ENCODE results near the gene AKAP13. TPM values are rescaled to one million over a fixed set of nuclear protein-coding genes. Genes with fewer than 3 reads are reported as not detected.

Gene AKAP13
- total RNA-seq, 1 donor = 346 TPM

DNA sequence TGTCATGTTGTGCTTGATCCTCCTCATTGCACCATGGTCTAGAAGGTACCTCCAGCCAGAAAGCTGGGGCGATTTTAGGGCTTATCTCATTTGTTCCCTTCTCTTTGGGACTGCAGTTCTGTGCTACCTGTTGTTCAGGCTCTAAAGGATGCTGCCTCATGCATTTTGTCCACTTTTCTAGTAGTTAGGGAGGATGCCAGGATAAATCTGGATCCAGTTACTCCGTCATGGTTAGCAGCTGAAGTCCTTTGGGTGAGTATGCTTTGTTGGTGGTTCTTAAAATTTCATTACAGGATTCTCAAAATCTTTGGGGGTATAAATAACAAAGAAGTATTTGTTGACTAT is 8.9 kb downstream of the AKAP13 start:
- Histone ChIP-seq H3K4me1 (ENCODE audit: insufficient read depth, low read length) (peaks cover 20% of the 10 kb centered on the region), H3K27me3 (ENCODE audit: insufficient read depth, low read length) (no peaks in the 10 kb centered on the region), H3K9me3 (ENCODE audit: low read depth, low read length) (no peaks in the 10 kb centered on the region), H3K4me3 (ENCODE audit: low read length) (no peak overlapping the region)

GRCh38 chr15:85389772-85390171 is 9.4 kb downstream of the AKAP13 start:
- no peaks in the 10 kb centered on the region for H3K27me3 ChIP-seq (ENCODE audit: insufficient read depth, low read length)
- no peak overlapping the region for H3K4me3 ChIP-seq (ENCODE audit: low read length)
- H3K9me3 ChIP-seq (ENCODE audit: low read depth, low read length) = no peaks in the 10 kb centered on the region
- H3K4me1 ChIP-seq (ENCODE audit: insufficient read depth, low read length) = peaks cover 20% of the 10 kb centered on the region

GRCh38 chr15:85393210-85393609 is 12.8 kb downstream of the AKAP13 start:
- peaks cover 7% of the 10 kb centered on the region for H3K4me1 ChIP-seq (ENCODE audit: insufficient read depth, low read length)
- H3K27me3 ChIP-seq (ENCODE audit: insufficient read depth, low read length) = no peaks in the 10 kb centered on the region
- no peaks in the 10 kb centered on the region for H3K9me3 ChIP-seq (ENCODE audit: low read depth, low read length)
- no peak overlapping the region for H3K4me3 ChIP-seq (ENCODE audit: low read length)

DNA sequence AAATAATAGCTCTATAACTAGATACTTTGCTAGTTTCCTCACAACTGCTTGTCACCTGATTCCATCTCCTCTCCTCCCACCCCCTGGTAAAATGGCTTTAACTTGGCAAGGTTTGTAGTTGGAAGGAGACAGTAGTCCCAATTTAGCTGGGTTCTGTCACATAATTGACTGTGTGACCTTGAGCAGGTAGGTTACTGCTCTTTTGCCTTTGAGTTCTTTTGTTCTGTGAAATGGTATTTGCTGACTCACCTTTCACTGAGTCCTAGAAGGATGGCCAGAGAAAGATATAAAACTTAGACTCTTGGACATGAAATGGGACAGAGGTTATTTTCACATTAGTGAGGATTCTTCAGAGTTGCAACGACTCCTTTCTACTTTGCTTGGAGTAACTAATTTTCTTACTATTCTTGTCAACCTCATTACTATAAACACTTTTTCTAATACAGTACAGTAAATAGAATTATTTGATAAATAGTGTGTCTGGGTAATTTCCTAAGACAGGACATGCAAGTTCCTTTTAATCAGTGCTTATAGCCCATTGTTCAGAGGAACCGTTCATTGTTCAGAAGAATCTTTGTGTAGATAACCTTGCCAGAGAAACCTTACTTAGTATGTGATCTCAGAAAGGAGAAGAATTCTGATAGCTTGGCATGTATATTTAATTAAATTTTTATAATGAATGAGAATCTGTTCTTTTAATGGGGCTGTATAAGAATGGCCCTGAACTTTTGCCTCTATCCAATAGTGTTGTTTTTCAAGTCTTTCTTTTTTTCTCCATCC is 14.3 kb downstream of the AKAP13 start:
- Histone ChIP-seq H3K4me1 (ENCODE audit: insufficient read depth, low read length) (no peaks in the 10 kb centered on the region), H3K4me3 (ENCODE audit: low read length) (no peak overlapping the region), H3K9me3 (ENCODE audit: low read depth, low read length) (no peaks in the 10 kb centered on the region), H3K27me3 (ENCODE audit: insufficient read depth, low read length) (no peaks in the 10 kb centered on the region)

GRCh38 chr15:85396554-85396953 is 16.2 kb downstream of the AKAP13 start:
- no peaks in the 10 kb centered on the region for H3K27me3 ChIP-seq (ENCODE audit: insufficient read depth, low read length)
- no peaks in the 10 kb centered on the region for H3K9me3 ChIP-seq (ENCODE audit: low read depth, low read length)
- peaks cover 3% of the 10 kb centered on the region for H3K4me1 ChIP-seq (ENCODE audit: insufficient read depth, low read length)
- no peak overlapping the region for H3K4me3 ChIP-seq (ENCODE audit: low read length)

GRCh38 chr15:85397151-85397550 is 16.7 kb downstream of the AKAP13 start:
- Histone ChIP-seq H3K4me1 (ENCODE audit: insufficient read depth, low read length) (peaks cover 7% of the 10 kb centered on the region), H3K9me3 (ENCODE audit: low read depth, low read length) (no peaks in the 10 kb centered on the region), H3K4me3 (ENCODE audit: low read length) (no peak overlapping the region), H3K27me3 (ENCODE audit: insufficient read depth, low read length) (no peaks in the 10 kb centered on the region)

GRCh38 chr15:85397926-85398325 is 17.5 kb downstream of the AKAP13 start:
- Histone ChIP-seq H3K4me3 (ENCODE audit: low read length) (no peak overlapping the region), H3K4me1 (ENCODE audit: insufficient read depth, low read length) (peaks cover 13% of the 10 kb centered on the region), H3K9me3 (ENCODE audit: low read depth, low read length) (no peaks in the 10 kb centered on the region), H3K27me3 (ENCODE audit: insufficient read depth, low read length) (no peaks in the 10 kb centered on the region)

DNA sequence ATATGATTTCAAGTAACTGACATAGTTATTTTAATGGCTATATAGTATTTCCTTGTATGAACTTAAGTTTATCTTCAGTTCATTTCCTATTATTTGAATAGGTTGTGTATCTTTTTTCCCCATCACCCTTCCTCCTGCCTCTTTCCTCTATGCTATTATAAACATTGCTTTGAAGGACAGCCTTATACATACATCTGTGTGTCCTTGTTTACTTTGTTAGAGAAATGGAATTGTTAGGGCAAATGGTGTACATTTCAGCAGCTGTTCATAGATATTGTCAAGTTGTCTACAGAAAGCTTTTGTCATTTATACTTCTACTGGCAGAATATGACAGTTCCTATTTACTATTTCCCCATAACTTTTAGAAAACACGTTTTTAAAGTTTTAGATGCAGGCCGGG is 18.4 kb downstream of the AKAP13 start:
- Histone ChIP-seq H3K9me3 (ENCODE audit: low read depth, low read length) (no peaks in the 10 kb centered on the region), H3K4me3 (ENCODE audit: low read length) (no peak overlapping the region), H3K27me3 (ENCODE audit: insufficient read depth, low read length) (no peaks in the 10 kb centered on the region), H3K4me1 (ENCODE audit: insufficient read depth, low read length) (peaks cover 21% of the 10 kb centered on the region)

DNA sequence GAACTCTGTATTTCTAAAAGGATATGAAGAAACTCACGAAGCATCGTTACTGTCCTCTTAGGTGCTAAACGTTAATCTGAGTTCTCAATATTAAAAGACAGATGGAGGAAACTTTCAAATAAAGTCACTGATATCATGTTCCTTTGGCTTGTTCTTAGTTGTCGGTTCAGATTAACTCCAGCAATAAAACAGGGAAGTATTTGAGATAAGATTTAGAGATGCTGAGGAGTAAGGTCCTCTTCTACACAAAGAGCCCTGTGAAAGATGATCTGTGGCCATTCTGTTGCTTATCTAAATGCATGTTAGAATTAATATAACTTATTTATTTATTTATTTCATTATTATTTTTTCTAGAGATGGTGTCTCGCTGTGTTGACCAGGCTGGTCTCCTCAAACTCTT is 19.2 kb downstream of the AKAP13 start:
- Histone ChIP-seq H3K4me3 (ENCODE audit: low read length) (no peak overlapping the region), H3K4me1 (ENCODE audit: insufficient read depth, low read length) (peaks cover 25% of the 10 kb centered on the region), H3K27me3 (ENCODE audit: insufficient read depth, low read length) (no peaks in the 10 kb centered on the region), H3K9me3 (ENCODE audit: low read depth, low read length) (no peaks in the 10 kb centered on the region)

- Histone ChIP-seq H3K9me3 (ENCODE audit: low read depth, low read length) (no peaks in the 10 kb centered on the region), H3K4me3 (ENCODE audit: low read length) (no peak overlapping the region), H3K27me3 (ENCODE audit: insufficient read depth, low read length) (no peaks in the 10 kb centered on the region), H3K4me1 (ENCODE audit: insufficient read depth, low read length) (peaks cover 27% of the 10 kb centered on the region)
These were observed 20.2 kb downstream of the AKAP13 start for GRCh38 chr15:85400606-85401005.

DNA sequence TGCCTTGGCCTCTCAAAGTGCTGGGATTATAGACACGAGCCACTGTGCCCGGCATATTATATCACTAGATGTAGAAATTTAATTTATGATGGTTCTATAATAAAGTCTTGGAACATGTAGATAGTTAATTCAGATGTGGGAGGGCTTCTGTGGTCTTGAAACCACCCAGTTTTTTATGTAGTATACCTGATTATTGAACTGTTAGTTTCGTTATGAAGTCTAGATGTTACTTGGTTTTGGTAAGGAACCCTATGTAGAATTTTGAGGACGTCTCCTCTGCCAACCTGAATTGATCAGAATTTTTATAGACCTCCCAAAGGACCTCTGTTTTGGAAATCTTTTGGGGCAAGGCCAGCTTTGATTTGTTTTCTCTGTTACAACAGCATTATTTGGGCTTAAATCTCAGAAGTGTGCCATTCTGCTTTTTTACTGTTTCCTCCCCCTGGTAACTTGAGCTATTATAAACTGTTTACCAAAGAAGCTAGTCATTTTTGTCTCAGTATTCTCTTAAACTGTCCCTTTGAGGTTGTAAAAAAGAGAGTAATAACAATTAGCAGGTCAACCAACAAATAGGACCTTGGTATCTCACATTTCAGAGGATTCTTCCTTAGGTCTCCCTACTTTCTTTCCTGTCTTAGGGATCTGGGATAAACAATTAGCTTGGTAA is 20.8 kb downstream of the AKAP13 start:
- H3K27me3 ChIP-seq (ENCODE audit: insufficient read depth, low read length) = no peaks in the 10 kb centered on the region
- peaks cover 33% of the 10 kb centered on the region for H3K4me1 ChIP-seq (ENCODE audit: insufficient read depth, low read length)
- no peaks in the 10 kb centered on the region for H3K9me3 ChIP-seq (ENCODE audit: low read depth, low read length)
- H3K4me3 ChIP-seq (ENCODE audit: low read length) = no peak overlapping the region

DNA sequence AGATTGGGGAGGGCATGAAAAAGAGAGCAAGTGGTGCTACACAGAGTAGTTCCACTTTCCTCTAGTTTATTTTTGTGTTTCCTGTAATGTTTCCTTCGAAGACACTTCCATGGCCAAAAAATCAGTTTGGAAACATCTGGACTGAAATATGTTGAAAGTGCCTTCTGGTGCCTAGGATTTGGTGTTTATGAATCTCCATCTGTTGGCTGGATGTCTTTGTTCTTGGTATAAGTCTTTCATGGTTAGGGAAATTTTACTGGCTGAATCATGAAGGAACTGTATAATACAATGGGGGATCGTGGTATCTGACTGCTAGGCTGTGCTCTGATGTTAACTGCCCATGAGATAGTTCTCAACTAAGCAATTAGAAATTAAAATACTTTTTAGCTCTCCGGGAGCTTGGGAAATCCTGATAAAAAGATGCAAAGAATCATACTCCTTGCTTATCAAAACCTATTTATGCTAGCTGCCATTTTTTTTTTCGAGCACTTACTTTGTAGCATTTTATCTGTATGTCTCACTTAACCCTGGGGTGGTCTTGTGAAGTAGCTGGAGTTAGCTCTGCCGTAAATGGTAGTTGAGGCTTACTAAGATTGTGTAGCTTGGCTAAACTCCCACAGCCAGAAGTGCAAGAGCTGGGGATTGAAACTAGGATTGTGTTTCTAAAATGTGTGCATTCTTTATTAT is 21.9 kb downstream of the AKAP13 start:
- H3K9me3 ChIP-seq (ENCODE audit: low read depth, low read length) = no peaks in the 10 kb centered on the region
- peaks cover 37% of the 10 kb centered on the region for H3K4me1 ChIP-seq (ENCODE audit: insufficient read depth, low read length)
- no peak overlapping the region for H3K4me3 ChIP-seq (ENCODE audit: low read length)
- no peaks in the 10 kb centered on the region for H3K27me3 ChIP-seq (ENCODE audit: insufficient read depth, low read length)

DNA sequence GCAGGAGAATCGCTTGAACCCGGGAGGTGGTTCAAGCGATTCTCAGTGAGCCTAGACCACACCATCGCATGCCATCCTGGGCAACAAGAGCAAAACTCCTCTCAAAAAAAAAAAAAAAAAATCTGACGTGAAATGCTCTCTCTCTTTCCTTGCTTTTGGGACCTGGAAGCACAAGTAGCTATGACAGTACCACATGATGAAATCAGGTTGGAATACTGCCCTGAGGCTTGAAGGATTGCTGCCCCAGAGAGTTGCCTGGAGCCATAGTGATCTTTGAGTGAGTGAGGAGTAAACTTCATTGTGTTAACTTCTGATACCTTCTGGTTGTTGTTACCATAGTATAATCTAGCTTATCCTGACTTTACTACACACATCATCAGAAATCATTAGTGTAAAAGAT is 23.3 kb downstream of the AKAP13 start:
- no peaks in the 10 kb centered on the region for H3K9me3 ChIP-seq (ENCODE audit: low read depth, low read length)
- H3K4me1 ChIP-seq (ENCODE audit: insufficient read depth, low read length) = peaks cover 50% of the 10 kb centered on the region
- no peak overlapping the region for H3K4me3 ChIP-seq (ENCODE audit: low read length)
- H3K27me3 ChIP-seq (ENCODE audit: insufficient read depth, low read length) = no peaks in the 10 kb centered on the region

- Histone ChIP-seq H3K4me1 (ENCODE audit: insufficient read depth, low read length) (peaks cover 51% of the 10 kb centered on the region), H3K27me3 (ENCODE audit: insufficient read depth, low read length) (no peaks in the 10 kb centered on the region), H3K9me3 (ENCODE audit: low read depth, low read length) (no peaks in the 10 kb centered on the region), H3K4me3 (ENCODE audit: low read length) (no peak overlapping the region)
These were observed 23.9 kb downstream of the AKAP13 start for GRCh38 chr15:85404176-85404917.
